ENCODE results near the gene KRT12.

The KRT12 gene

GRCh38 chr17:40895106-40895730 is 28.2 kb upstream of the KRT12 start:
- H3K4me3 Mint-ChIP-seq, result no peak overlapping the region
- H3K27ac Mint-ChIP-seq, result no peak overlapping the region
- H3K9me3 Mint-ChIP-seq, result no peaks in the 10 kb centered on the region
- peaks cover 17% of the 10 kb centered on the region for H3K27me3 Mint-ChIP-seq (ENCODE audit: low read depth)
- TF ChIP-seq, protein P1, sequence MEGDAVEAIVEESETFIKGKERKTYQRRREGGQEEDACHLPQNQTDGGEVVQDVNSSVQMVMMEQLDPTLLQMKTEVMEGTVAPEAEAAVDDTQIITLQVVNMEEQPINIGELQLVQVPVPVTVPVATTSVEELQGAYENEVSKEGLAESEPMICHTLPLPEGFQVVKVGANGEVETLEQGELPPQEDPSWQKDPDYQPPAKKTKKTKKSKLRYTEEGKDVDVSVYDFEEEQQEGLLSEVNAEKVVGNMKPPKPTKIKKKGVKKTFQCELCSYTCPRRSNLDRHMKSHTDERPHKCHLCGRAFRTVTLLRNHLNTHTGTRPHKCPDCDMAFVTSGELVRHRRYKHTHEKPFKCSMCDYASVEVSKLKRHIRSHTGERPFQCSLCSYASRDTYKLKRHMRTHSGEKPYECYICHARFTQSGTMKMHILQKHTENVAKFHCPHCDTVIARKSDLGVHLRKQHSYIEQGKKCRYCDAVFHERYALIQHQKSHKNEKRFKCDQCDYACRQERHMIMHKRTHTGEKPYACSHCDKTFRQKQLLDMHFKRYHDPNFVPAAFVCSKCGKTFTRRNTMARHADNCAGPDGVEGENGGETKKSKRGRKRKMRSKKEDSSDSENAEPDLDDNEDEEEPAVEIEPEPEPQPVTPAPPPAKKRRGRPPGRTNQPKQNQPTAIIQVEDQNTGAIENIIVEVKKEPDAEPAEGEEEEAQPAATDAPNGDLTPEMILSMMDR (IDR thresholded peaks at IDR 0.05; ENCODE audit: unreplicated experiment in 3 of 3), result no peak
- H3K36me3 Mint-ChIP-seq (ENCODE audit: low read depth), result no peaks in the 10 kb centered on the region
- H3K4me1 Mint-ChIP-seq, result no peaks in the 10 kb centered on the region

DNA sequence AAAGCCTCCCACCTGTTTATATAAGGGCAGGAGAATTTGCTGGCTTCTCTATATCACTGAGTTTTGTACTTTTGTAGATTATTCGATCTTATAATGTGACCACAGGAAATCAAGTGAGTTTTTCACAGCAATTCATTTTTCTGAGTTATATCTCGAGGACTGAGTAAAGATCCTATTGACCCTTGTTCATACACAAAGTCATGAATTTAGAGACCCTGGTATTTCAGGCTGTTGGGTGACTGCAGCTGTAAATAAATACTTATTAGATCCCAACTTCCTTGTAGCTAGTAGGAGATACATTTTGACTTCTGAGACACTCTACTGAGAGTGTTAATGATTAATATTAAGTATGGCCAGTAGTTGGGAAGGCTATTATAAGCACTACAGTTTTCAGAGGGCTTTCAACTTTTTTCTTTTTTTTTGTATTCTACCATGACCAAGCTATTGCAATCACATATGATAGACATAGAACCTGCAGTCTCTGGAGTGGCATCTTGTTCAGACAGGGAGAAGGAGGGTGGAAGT is 21.2 kb upstream of the KRT12 start:
- no peak overlapping the region for H3K27ac Mint-ChIP-seq

DNA sequence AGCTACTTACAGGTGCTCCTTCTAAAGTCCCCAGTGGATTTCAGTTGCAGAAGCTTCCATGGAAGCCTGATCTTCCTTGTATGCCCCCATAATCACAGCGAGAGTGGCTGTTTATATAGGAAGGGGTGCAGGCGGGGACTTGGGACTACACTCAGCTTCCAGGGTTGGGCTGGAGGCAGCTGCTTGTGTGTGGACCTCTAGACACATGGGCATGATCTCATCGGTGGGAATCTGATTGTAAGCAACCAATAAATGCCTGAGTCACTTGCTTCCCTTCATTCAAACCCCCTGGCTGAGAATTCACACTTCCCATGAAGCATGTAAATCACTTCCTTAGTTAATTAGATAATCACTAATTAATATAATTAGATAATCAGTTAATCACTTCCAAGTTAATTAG is 19.1 kb upstream of the KRT12 start:
- Mint-ChIP-seq H3K27me3 (ENCODE audit: low read depth) (peaks cover 14% of the 10 kb centered on the region), H3K4me3 (no peak overlapping the region), H3K27ac (no peak overlapping the region), H3K9me3 (no peaks in the 10 kb centered on the region), H3K36me3 (ENCODE audit: low read depth) (no peaks in the 10 kb centered on the region), H3K4me1 (no peaks in the 10 kb centered on the region)
- TF ChIP-seq, protein P1 (IDR thresholded peaks at IDR 0.05; ENCODE audit: unreplicated experiment in 3 of 3), result no peak

More for the DNA sequence above, 21.2 kb upstream of the KRT12 start:
- H3K4me1 Mint-ChIP-seq, result no peaks in the 10 kb centered on the region
- H3K4me3 Mint-ChIP-seq, result no peak overlapping the region
- TF ChIP-seq, protein P1 (IDR thresholded peaks at IDR 0.05; ENCODE audit: unreplicated experiment in 3 of 3), result no peak
- H3K36me3 Mint-ChIP-seq (ENCODE audit: low read depth), result no peaks in the 10 kb centered on the region
- H3K9me3 Mint-ChIP-seq, result no peaks in the 10 kb centered on the region
- peaks cover 12% of the 10 kb centered on the region for H3K27me3 Mint-ChIP-seq (ENCODE audit: low read depth)

DNA sequence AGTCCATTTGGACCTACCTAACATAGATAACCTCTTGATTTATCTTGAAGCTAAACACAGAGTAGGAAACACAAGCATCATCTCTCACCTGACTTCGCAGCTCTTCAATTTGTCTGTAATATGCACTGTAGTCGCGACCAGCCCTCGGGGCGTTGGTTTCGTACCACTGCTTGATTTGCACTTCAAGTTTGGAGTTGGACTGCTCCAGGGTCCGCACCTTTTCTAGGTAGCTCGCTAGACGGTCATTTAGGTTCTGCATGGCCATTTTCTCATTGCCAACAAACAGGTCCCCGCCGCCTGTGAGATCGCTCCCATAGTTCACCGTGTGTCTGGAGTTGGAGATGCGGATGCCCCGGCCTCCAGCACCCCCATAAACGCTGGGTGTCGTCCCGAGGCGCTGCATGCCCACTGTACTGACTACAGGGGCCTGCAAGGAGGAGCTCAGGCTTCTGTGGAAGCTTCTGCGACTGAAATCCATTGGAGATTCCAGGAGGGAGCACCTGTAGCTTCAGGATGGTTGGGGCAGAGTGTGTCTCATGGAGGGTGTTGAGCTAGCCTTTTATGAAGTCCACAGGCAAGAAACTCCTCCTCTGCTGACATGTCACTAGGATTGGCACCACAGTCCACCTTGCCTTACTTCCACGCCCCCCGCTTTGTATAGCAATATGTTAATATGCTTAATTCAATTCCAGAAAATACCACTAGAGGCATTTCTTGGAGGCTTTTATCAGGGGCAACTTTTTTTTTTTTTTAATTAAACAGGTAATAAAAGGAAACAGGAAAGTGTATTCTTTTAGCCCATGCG is 17.9 kb upstream of the KRT12 start, which contains the start of gene KRT20:
KRT20 (minus strand) TSS at position 535 of the 805 bp plus-strand sequence; CDS start at position 478, 57 bp downstream.
- Mint-ChIP-seq H3K36me3 (ENCODE audit: low read depth) (no peaks in the 10 kb centered on the region), H3K27me3 (ENCODE audit: low read depth) (peaks cover 14% of the 10 kb centered on the region), H3K4me3 (no peak within 1 kb of the TSS), H3K4me1 (no peaks in the 10 kb centered on the region), H3K9me3 (no peaks in the 10 kb centered on the region), H3K27ac (no peak within 1 kb of the TSS)
- TF ChIP-seq, protein P1 (IDR thresholded peaks at IDR 0.05; ENCODE audit: unreplicated experiment in 3 of 3), result no peak

GRCh38 chr17:40883626-40884334 is 16.8 kb upstream of the KRT12 start:
- no peaks in the 10 kb centered on the region for H3K4me1 Mint-ChIP-seq
- no peaks in the 10 kb centered on the region for H3K36me3 Mint-ChIP-seq (ENCODE audit: low read depth)
- H3K27me3 Mint-ChIP-seq (ENCODE audit: low read depth), result peaks cover 10% of the 10 kb centered on the region
- no peak overlapping the region for H3K27ac Mint-ChIP-seq
- TF ChIP-seq, protein P1 (IDR thresholded peaks at IDR 0.05; ENCODE audit: unreplicated experiment in 3 of 3), result no peak
- H3K9me3 Mint-ChIP-seq, result no peaks in the 10 kb centered on the region
- H3K4me3 Mint-ChIP-seq, result no peak overlapping the region
